SU-DHL-6 (cell line): ENCODE measurements around the gene CDKL1.

Source experiments
- EZH2phosphoT487 ChIP-seq: fragments of 200-600 bp; sonication (generic), shearing (Covaris generic); conservative IDR thresholded peaks from 2 replicates; pipeline ENCODE4 v1.6.1; 2018; ENCODE audit warnings: mild to moderate bottlenecking, antibody characterized with exemption, low read length, moderate library complexity, mixed read lengths
- TF ChIP-seq, protein P1 (sequence below): fragments of 200-600 bp; sonication (generic); IDR thresholded peaks from one replicate; pipeline ENCODE4 v1.5.1; 2017; ENCODE audit warnings: antibody characterized with exemption, mild to moderate bottlenecking, low read length, moderate library complexity; ENCODE audit not compliant: insufficient read depth, poor library complexity, severe bottlenecking

DNA sequence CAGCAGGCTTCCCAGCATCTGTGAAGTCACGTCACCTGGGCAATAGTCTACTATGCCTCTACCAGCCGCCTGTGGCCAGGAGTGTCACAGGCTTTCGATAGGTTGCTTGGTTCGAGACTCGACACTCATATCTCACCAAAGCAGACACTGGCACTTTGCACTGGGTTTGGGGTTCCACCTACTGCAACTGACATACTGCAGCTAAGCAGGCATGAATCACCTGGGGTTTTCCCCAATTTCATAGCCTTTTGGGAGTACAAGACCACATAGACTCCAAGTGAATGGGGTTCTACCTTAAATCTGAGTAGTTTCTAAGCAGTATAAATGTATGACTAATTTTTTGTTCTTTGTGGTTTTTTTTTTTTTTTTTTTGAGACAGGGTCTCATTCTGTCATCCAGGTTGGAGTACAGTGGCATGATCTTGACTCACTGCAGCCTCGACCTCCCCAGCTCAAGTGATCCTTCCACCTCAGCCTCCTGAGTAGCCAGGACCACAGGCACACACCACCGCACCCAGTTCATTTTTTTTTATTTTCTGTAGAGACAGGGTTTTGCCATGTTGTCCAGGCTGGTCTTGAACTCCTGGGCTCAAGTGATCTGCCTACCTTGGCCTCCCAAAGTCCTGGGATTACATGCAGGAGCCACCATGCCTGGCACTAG lies 52.4 kb downstream of the CDKL1 start:
- TF ChIP-seq, protein P1, sequence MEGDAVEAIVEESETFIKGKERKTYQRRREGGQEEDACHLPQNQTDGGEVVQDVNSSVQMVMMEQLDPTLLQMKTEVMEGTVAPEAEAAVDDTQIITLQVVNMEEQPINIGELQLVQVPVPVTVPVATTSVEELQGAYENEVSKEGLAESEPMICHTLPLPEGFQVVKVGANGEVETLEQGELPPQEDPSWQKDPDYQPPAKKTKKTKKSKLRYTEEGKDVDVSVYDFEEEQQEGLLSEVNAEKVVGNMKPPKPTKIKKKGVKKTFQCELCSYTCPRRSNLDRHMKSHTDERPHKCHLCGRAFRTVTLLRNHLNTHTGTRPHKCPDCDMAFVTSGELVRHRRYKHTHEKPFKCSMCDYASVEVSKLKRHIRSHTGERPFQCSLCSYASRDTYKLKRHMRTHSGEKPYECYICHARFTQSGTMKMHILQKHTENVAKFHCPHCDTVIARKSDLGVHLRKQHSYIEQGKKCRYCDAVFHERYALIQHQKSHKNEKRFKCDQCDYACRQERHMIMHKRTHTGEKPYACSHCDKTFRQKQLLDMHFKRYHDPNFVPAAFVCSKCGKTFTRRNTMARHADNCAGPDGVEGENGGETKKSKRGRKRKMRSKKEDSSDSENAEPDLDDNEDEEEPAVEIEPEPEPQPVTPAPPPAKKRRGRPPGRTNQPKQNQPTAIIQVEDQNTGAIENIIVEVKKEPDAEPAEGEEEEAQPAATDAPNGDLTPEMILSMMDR = no peak
- TF ChIP-seq EZH2phosphoT487 = no peak
